HG02884 (cell line): ENCODE measurements around the gene FPR3.
"Not testable (repeated sequence)": the region's sequence is repeated elsewhere in the genome, so short reads cannot be mapped to it uniquely, and the experiment has no call there.

Experiments
- ATAC-seq: cut with Tn5 transposase; IDR thresholded peaks from one replicate; pipeline ENCODE4 v1.9.1; 2021; ENCODE audit warnings: mild to moderate bottlenecking, moderate library complexity; ENCODE audit not compliant: unreplicated experiment

Gene FPR3

DNA sequence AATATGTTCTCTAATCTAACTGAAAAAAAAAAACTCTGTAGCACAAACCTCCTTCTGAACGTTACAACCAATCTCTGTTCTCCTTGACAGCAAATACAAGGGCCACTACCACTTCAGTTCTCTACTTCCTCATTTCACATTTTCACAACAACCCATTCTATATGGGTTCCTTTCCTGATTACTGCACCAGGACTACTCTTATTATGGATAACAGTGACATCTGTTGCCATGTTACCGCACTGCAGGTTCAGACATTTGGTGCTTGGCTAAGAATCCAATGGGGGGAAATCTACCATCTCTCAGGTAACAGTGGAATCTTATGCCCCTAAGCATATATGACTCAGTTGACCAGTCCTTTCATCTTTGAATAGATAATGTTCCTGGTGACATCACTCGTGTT is 11.6 kb upstream of the FPR3 start:
- ATAC-seq, result no peak

DNA sequence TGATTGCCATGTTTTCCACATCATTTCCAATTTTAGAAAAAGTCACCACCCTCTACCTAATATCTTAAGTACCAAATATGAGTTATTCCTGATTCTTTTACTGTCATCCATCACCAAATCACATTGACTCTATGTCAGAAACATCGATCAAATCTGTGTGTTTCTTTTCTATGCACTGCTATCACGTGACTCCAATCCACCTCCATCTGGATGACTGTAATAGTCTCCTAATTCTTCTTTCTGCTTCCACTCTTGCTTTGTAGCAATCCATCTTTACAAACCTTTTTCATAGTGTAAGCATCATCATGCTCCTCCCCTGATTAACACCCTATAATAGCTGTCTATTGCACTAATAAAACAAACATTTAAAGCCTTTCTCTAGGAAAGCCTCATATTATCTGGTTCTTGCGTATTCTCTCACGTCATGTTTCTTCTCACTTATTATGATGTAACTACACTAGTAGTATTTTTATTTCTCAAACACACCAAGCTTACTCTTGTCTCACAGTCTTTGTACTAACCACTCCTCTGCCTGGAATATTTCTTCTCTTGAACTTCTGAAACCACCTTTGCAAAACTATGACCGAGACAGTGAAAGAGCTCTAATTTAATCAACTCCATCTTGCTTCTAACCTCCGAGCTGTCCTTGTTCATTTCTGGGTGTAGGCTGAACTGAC is 10.7 kb upstream of the FPR3 start:
- no peak for ATAC-seq

DNA sequence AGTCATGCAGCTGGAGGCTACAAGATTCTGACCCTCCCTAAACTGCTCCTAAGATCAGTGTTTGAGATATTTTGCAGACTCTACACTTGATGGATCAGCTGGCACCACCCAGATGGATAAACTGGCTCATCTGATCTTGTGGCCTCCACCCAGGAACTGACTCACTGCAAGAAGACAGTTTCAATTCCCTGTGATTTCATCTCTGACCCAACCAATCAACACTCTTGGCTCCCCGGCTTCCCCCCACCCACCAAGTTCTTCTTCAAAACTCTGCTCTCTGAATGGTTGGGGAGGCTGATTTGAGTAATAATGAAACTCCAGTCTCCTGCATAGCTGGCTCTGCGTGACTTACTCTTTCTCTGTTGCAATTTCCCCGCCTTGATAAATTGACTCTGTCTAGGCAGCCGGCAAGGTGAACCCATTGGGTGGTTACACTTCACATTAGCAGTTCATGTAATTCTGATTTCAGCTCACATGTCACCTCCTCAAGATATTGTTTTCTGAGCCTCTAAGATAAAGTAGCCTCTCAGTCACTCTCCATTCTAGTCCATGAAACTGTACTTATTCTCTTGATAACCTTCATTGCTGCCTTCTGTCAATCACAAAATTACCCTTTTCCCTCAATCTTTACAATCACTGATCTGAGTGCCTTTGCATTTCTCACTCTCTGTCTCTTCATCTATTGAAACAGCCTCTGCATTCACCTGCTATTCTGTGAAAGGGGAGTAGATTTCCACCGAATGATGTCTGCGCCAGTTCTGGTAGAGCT is 9.9 kb upstream of the FPR3 start:
- no peak for ATAC-seq

DNA sequence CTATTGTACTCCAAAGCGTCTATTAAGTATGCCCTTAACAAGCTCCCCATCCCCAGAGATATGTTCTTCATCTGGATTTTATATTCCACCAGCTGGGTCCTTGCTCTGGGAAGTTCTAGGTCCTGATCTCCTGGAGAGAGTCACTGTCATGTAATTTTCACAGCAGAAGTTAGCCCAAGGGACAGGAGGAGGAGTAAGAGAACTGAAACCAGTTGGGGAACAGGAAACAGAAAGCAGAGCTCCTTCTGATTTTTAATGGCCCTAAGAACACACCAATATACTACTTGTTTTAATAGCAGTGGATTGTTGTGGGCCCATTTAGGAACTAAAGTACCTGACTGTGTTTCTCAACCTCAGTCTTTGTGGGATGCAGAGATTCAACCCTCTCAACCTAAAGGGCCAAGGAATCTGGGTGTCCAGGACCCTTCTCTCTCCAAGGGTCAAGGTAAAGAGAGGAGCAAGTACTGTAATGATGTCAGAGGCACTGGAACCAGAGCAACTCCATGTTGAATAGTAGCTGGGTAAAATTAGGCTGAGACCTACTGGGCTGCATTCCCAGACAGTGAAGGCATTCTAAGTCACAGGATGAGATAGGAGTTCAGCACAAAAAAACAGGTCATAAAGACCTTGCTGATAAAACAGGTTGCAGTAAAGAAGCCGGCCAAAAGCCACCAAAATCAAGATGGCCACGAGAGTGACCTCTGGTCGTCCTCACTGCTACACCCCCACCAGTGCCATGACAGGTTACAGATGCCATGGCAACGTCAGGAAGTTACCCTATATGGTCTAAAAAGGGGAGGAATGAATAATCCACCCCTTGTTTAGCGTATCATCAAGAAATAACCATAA is 8.1 kb upstream of the FPR3 start:
- ATAC-seq, result no peak

DNA sequence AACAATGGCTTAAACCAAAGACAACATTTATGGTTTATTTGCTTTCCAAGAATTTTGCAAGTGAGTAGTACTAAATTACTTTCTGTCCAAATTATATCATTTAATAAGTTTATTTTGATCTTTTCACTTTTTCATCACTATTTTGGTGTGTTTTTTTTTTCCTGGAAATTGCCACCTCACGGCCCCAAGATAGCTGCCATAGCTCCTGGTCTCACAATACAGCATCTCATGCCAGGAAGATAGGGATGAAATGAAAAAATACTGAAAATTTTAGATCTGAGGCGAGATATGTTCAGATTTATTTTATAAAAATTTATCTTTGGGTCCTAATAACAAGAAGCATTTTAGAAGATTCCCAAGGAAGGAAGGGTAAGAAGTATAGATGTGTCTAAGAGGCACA is 6.9 kb upstream of the FPR3 start:
- no peak for ATAC-seq

DNA sequence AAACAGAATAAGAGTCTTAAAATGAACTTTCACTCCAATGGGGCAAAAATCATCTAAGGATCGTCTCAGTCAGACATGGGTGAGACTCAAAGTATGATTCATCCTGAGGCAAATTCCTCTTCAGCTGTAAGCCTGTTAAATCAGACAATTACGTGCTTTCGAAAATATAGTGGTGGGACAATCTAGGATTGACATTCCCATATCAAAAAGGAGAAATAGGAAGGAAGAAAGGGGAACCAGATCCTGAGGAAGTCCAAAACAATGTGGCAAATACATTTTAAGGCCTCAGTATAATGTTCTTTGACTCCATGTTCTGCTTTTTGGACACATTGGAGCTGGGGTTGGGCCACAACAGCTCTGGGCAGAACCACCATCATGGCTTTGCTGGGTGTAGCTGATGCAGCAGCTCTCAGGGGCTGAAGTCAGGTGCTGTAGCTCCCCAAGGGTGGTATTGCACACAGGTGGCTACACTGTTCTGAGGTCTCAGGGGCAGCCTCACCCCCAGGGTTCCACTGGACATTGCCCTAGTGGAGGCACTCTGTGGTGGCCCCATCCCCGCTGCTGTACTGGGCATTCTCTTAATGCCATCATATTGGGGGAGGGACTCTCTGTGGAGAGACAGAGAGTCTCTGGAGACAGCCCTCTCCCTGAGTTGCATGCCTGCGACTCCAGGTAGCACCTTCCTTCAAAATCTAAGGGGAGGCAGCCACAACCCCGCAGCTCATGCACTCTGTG is 5.7 kb upstream of the FPR3 start:
- ATAC-seq, result no peak

DNA sequence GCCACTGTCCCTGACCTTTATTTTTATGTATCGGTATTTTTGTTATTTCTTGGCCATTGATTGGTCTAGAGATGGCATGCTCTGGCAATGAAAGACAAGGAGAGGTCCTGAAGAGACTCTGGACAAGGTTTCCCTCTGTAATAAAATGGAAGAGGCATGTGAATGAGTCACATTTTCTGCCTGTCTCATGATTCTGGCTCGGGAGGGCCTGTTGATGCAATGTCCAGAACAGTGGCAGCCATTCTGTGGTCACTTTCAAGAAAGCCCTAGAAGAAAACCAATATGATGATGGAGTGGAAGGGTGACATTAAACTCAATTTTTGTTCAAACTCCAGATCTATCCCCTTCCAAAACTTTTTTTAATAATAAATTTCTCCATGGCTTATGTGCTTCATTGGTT is 2.0 kb upstream of the FPR3 start:
- ATAC-seq, result no peak

DNA sequence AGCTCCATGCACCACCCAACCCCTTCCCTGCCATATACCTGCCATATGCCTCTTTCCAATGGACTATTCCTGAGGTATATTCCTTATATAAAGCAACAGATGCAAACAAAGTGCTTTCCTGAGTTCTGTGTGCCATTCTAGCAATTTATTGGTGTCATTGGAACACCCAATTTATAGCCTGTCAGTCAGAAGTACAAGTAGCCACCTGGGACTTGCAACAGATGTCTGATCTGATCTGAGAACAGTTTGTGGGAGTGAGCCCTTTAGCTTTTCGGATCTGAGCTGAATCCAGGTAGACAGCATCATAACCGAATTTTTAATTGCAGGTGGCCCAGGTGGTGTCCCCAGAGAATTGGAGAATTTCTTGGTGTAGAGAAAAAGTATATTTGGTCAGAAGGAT is 963 bp upstream of the FPR3 start:
- no peak for ATAC-seq

DNA sequence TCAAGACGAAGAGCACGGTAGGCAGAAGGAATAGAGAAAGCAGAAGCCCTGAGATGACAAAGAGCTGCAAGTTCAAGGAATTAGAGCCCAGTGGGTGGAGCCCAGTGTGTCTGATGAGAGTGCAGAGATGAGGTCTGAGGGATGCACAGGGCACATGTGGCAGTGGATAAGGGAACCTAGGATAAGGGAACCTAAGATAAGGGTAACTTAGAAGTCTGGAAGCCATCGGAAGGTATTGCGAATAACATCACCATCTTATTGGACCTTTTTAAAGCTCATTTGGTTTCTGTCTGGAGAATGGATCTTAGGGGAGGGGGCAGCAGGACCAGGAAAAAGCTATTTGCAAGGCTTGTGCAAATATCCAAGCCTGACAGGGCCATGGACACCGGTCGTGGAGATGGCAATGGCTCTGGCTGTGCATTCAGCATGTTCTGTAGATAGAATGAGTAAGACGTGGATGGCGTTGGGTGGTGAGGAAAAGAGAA is 1.3 kb downstream of the FPR3 start:
- ATAC-seq, result no peak

DNA sequence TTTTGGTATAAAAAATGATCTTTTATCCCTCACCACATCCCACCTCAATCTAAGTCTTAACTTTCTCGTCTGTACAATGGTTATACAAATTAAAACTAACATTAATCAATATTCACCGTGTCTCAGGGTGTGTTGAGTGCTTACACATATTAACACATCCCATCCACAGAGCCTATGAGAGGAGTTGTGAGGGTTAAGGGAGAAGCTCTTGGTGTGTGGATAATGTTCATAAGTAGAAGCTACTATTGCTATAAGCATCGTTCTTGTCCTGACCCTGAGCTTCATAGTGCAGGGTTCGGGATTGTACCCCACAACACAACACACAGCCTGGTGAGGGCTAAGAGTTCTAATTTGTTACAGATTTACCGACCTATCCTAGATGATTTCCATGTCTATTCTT is 2.5 kb downstream of the FPR3 start:
- no peak for ATAC-seq

DNA sequence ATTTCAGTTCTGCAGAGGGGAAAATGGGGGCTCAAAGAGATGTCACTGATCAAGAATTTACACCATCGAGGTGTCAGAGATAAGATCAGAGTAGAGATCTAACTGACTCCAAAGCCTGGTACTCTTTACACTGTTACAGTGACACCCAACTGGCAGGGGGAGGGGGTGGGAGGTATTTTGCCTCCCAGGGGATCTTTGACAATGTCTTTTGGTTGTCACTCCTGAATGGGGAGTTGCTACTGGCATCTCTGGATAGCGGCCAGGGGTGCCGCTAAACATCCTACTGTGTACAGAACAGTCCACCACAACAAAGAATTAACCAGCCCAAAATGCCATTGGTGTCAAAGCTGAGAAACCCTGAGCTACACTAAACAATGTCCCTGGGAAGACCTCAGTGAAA is 3.1 kb downstream of the FPR3 start:
- no peak for ATAC-seq

DNA sequence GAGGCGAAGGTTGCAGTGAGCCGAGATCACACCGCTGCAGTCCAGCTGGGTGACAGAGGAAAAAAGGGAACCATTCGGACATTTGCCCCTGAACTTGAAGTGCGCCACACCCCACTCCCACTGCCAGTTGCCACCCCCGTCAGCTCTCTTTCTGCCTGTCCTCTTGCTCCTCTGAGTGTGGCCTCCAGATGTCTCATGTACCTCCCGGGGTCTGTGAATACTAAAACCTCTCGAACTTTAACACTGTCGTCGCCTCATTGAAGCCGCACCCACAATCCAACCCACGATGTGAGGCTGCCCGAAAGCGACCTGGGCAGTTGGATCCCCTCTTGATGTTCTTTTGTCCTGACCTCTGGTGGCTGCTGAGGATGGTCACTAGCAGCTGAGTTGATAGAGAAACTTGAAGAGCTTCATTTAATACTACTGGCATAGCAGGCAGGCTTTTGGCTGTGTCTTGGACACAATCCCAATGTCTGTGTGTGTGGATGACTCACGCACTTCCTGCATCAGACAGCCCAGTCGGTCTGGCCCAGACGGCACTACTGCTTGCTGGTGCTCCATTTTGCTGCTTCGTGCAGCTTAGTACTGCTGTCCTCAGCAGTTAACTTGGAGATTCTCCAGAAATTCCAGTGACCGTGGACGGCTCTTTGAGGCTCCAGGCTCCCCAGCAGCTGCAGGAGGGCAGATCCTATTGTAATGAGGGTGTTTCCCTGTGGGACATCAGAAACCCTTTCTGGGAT is 4.2 kb downstream of the FPR3 start:
- no peak for ATAC-seq

DNA sequence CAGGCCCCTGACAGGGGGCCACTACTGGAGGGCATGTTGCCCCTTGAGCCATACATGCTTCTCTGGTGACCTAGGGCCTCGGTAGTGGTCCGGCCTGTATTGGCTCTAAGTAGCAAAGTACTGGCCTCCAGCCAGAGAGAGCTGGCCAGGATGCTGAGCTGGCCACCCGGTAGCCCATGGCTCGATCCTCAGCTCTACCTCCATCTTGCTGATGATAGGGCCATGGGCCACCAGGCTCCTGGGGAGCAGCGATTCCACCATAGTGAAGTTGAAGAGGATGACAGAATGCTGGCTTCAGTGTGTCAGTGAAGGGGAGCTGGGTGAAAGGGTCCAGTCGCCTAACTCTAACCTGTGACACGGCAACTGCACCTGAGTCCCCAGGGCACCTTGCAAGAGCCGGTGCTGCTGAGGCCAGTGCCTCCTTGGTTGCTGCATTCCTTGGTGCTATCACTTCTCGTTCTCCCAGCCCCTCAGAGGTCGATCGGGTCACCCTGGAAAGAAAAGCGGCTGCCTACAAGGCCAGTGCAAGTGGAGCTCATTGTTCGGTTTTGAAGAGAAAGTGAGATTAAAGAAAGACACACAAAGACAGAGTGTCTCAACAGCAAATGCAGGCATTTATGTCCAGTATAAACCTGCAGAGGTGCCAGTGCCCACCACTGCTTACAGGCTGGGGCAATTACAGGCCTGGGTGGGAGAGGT is 5.0 kb downstream of the FPR3 start:
- no peak for ATAC-seq

DNA sequence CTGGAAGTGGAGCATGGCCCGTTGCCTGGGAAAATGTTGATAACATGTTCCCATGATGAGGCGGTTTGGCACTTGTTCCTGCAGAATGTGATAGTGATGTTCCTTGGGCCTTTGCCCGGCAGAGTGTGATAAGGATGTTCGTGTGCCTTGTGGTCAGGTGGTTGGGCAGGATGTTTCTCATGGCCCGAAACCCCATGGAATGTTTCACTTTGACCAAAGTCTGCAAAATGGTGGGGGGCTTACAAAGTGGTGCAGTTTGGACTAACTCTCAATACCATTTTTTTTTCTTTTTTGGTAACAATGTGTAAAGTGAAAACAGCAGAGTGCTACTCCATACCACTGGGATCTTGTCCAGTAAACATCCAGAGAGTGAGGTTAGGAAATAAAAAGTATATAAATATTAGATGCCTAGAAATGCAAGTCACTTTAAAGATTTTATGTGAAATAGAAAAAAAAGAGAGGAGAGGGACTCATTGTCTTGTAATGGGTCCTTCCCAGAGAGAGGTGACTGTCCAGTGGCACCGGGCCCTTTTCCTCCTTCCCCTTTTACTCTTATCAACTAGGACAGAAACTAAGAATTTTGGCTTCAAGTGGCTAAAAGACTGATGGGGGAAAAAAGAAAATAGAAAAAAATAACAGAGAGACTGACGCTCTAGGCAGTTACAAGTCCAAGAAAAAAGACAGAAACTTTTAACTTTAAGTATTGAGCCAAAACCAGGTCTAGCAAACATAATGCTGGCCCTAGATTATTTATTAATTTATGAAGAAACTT is 5.7 kb downstream of the FPR3 start:
- no peak for ATAC-seq

DNA sequence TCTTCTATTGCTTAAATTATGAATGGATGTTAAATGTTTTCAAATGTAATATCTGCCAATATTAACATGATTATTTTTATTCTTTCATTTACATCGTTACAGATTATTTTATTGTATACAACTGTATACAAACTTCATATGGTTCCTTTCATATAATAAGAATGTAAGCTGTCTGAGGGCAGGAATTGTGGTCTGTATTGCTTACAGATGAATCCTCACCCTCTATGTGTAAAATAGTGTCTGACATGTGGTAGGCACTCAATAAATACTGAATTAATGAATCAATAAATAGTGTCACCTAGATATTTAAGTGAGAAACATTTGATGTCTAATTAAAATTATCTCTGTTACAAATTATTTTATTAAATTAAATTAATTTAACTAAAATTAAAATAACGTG is 7.8 kb downstream of the FPR3 start:
- no peak for ATAC-seq

DNA sequence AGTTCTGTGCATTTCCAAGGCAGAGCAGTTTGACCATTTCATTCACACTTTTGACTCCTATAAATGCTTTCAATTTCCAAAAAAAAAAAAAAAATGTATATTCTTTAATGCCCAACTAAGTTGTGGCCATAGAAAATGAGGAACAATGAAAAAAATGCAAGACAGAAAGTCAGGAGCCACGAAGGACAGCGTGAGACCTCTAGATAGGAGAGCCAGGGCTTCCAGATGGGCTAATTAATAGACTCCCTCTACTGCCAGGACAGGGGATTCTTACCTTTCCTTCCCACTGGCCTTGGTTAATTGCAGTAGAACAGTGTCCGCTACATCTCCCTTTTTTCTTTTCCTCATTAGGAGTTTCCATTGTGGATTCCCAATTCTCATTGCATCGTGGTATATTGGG is 8.6 kb downstream of the FPR3 start:
- no peak for ATAC-seq

DNA sequence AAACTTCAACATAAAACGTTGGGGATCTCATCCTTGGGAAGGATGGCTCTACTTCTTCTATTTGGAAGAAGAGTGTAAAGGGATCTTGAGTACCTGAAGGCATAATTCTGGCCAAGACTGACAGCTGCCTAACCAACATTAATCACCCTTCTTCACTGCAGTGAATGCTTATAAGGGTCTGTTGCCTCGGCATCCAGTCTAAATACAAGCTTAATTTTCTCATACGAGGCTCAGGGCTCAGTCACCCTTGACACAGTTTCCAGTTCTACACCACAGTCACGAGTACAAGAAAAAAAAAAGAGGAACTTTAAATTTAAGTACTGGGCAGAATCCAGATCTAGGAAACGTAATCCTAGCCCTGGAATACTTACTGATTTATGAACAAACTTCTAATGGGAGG is 9.0 kb downstream of the FPR3 start:
- ATAC-seq, result no peak

DNA sequence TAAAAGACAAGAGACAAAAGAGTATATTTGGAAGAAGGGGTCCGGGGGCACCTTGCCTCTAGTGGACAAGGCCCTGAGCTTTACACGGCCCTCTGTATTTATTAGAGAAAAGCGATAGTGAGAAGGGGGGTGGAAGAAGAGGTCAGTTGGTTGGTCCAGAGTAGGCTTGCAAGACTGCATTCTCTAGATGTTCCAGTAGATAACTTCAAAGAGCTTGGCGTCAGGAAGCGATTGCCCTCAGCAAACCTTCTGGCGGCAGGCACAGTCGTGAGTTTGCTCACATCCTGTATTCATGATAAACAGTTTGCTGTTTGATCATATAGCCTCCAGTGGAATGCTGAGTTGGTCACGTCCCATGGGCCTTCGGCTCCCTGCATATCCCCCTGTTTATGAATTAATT is 9.8 kb downstream of the FPR3 start:
- ATAC-seq, result not testable (repeated sequence)

DNA sequence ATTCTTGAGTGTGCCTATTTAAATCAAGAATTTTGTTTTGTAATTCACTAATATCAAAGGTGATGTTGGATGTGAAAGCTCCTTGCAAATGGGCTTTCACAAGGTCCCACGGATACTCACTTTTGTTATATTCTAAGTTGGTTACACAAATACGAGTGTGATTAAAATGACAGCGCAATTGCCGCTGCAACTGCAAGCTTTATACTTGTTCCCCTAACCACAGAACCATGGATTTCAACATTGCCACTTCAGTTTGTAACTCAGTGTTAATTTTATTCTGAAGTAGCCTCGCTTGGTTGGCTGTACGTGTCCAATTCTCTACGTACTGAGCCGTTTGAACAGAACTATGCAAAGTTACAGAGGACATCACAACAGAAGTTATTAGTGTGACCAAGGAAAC is 10.4 kb downstream of the FPR3 start:
- not testable (repeated sequence) for ATAC-seq
